GM08714 (cell line): ENCODE measurements around the gene SLX4IP.

Experiments used
- H3K4me3 ChIP-seq: fragments of 200-500 bp; sonication (Bioruptor generic); 2 replicates; pipeline ENCODE4 v1.5.1; 2014; ENCODE audit warnings: mild to moderate bottlenecking, low read length, inconsistent platforms
- ZNF274 ChIP-seq: IDR thresholded peaks from 2 replicates; pipeline ENCODE4 v1.6.1; 2012; ENCODE audit warnings: mild to moderate bottlenecking, low read depth, low read length

Gene SLX4IP

DNA sequence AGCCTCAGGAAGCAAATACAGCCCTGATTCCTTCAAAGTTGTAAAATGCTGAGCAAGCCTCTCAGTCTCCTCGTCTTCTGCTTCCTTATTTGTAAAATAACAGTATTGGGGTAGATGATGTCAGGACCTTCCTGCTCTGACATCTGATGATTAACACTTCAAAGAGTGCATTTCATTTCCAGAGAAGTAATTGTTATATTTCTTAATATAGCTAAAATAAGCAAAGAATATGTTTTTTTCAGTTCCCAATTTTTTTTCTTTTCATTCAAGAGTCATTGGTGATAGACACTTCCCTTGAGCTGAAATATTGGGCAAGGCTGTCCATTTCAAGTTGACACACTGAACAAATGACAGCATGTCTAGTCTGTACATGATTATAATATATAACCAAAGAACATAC lies 53.4 kb downstream of the SLX4IP start:
- no peak overlapping the region for H3K4me3 ChIP-seq
- no peak for TF ChIP-seq ZNF274

DNA sequence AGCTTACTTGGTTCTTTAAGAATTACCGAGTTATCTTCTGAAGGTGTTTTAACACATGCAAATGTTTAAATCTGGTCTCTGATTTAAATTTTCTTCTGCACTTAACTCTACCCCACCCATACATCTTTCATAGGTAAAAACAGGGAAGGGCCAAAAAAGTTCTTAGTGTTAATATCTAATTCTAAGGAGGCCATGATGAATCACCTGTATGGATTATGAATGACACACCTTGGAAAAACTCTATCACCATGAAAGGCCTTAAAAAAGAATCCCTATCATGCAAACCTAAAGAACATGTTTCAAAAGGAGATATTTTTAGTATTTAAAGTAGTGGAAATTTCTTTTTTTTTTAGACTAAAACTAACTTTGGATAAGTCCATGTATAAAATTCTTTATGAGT lies 54.7 kb downstream of the SLX4IP start:
- no peak for TF ChIP-seq ZNF274
- H3K4me3 ChIP-seq, result no peak overlapping the region

DNA sequence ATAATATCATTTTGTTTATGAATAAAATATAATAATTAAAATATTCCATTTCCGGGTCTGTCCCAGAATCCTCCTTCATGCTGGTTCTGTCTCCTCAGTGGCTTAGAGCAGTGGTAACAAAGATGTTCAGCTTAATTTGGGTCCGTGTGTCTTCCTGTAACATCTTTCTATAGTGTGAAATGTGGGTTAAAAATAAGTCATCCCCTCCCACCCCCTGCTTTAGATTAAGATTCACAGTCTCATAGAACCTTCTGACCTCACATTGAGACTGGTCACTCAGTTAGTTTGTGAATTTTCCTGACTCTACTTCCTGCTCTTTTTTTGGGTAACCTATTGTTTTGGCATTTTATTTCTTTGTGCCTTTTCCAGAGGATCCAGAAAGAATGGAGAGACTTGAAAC lies 55.2 kb downstream of the SLX4IP start:
- no peak overlapping the region for H3K4me3 ChIP-seq
- no peak for TF ChIP-seq ZNF274

DNA sequence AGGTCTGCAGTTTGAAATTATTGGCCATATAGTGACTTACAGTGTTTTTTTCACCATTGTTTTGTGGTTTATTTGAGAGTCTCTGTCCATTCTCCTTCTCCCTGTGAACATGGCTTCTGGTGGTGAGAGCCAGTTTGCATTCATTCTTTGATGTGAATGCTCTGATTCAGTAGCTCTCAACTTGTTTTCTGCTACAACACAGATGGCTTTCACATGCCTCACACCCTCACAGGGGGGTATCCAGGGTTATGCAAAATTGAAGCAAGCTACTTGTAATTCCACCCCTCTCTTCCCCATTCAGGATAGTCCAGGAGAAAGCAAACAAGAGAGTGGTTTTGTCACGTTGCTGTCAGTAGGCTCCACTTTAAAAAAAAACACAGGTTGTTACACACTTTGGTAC lies 55.6 kb downstream of the SLX4IP start:
- H3K4me3 ChIP-seq, result no peak overlapping the region
- TF ChIP-seq ZNF274, result no peak

DNA sequence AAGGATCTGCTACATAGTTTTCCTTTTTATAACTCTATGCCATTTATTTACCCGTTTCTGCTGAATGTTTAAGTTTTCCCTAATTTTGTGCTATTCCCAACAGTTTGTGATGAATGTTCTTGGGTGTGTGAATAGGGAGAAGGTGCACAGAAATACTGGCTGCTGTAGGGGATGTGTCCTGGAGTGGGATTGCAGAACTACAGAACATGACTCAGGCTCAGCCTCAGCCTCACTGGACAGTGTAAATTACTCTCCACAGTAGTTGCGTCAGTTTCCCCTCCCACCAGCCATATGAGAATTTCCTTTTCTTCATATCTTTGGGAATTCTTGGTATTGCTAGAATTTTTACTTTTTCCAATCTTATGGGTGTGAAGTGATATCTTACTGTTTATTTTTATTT lies 57.0 kb downstream of the SLX4IP start:
- H3K4me3 ChIP-seq, result no peak overlapping the region
- no peak for TF ChIP-seq ZNF274

DNA sequence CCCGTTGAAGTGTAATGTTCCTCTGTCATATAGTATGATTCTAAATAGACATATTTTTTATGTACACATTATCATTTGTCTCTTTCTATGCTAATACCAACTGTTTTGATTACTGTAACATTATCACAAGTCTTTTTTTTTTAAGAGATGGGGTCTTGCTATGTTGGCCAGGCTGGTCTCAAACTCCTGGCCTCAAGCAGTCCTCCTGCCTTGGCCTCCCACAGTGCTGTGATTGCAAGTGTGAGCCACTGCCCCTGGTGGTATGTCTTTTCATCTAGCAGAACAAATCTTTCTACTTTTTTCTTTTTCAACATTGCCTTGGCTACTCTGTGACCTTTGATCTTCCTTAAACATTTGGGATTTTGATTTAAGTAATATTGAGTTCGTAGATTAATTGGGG lies 57.7 kb downstream of the SLX4IP start:
- no peak overlapping the region for H3K4me3 ChIP-seq
- no peak for TF ChIP-seq ZNF274

DNA sequence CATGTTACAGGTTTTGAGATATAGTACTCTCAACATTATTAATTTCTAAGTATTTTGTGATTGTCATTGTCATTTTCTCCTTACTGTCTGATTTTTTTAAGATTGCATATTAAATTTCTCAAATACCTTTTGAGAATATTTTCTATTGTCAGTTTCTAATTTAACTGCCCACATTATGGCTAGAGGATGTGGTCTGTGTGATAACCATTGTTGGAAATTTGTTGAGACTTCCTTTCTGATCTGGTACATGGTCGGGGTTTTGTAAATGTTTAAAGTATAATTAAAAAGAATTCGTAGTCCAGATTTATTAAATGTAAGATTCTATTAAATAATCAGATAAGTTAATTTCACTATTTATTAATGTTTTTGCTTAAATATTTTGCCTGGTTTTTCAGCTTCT lies 60.1 kb downstream of the SLX4IP start:
- no peak for TF ChIP-seq ZNF274
- no peak overlapping the region for H3K4me3 ChIP-seq

DNA sequence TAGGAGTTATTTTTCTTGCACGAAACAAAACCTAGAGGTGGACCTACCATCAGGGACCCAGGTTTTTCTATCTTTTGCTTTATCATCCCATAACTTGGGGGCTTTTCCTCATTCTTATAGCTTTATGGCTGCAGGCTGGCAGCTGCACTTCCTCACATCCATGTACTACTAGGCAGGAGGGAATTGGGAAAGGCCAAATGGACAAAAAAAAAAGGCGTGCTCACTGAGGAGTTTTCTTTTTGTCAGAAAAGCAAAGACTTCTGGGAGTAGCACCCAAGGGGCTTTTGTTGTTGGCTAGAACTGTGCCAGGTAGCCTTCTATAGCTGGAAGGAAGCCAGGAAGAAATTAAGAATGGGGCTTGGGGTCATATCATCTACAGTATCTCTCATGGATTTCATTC lies 61.4 kb downstream of the SLX4IP start:
- TF ChIP-seq ZNF274, result no peak
- H3K4me3 ChIP-seq, result no peak overlapping the region

DNA sequence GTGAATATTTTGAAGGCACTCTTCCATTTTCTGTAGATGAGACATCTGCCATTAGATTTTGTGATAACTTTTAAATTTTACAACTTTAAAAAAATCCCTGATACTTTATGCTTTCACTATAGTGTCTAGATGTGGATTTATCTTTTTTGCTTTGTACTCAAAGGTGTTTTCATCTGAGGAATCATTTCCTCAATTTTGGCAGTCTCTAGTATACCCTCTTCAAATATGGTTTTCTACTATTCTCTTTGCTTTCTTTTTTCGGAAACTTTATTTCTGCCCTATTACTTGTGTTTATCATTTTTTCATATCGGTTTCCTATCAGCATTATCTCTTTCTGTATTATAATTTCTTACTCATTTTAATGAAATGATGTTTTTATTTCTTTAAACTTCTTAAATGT lies 62.2 kb downstream of the SLX4IP start:
- TF ChIP-seq ZNF274, result no peak
- H3K4me3 ChIP-seq, result no peak overlapping the region

DNA sequence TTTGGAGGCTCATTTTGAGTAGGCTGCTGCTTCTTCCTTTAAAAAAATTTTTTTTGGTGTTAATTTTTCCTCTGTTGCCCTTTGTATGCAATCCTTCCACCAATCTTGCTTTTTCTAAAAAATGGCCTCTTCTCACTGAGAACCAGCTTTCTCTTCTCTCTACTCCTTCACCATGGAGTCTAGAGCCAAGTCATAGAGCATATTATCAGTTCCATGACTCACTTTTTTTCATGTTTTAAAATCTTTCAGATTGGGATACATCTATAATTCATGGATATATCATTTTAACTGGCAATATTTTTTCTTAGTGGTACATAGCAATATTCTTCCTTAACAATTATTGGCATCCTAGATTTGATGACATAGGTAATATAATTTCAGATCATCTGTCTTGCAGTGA lies 62.7 kb downstream of the SLX4IP start:
- no peak overlapping the region for H3K4me3 ChIP-seq
- no peak for TF ChIP-seq ZNF274

DNA sequence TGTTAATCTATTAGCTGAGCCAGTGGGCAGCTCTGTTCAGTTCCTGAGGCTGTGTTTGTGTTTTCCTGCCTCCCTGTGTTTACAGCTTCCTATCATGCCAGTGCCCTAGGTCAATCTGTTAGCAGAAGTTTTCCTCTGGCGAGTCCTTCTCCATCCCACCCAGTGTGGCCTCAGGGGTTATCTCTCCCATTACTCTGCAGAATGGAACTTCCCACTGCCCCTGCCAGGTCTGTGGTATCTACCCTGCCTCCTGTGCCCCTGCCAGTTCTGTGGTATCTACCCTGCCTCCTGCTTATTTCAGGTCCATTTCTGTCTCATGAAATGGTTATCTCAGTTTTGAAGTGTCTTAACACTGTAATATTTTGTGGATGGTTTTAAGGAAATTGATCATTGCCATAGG lies 63.1 kb downstream of the SLX4IP start:
- H3K4me3 ChIP-seq, result no peak overlapping the region
- TF ChIP-seq ZNF274, result no peak

DNA sequence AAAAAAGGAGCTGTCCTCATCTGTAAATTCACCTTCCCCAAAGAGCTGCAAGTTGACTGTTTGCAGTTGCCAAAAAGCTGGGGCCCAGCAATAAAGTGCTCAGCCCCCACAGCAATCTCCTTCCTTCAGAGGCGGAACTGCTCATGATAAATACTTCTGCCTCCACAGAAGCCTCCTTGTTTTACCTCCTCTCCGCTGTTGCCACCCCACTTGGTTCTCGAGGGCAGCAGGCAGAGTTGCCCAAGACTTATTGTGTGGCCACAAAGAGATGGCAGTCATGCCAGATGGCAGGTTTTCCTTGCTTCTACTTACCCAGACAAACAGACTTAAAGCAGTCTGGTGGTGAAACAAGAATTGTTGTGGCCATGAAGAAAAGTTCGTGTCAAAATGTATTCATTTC lies 66.3 kb downstream of the SLX4IP start:
- peak overlapping the region; percentile 68; the same call in 1 of the 2 replicates for H3K4me3 ChIP-seq

DNA sequence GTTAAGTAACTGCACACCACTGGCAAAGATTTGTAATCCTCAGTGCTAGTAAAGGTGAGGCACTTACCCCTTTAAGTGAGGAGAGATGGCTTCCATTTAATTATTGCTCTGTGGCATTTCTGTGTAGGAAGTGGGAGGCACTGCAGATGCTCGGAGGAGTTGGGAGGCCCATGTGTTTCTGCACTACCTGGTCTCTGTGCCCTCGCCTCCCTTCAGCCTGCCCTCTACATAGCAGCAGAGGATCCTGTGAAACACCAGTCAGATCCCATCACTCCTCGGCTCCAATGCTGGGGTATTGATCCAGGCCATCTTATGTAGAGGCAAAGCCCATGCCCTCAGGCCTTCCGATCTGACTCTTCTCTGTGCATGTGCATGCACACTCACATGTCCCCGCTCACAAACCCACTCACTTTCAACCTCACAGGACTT lies 67.0 kb downstream of the SLX4IP start:
- no peak for TF ChIP-seq ZNF274

More for the DNA sequence above, 66.3 kb downstream of the SLX4IP start:
- TF ChIP-seq ZNF274, result no peak

DNA sequence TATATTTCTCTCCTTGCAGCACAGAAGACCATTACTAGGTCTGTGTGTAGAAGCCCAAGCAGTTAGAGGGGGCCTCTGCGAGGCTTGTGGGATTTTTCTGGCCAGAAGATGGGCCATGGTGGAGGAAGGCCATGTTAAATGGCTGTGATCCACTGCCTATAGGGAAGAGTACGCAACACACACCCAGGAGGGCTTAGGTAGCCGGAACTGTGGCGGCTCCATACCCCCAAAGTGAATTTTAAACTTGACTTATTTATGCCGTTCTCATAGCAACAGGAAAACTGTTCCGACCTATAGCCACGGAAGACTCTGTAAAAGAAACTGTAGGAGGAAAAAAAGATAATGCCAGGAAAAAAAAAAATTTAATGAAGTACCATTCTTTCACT lies 69.5 kb downstream of the SLX4IP start:
- no peak for TF ChIP-seq ZNF274

More for the DNA sequence above, 67.0 kb downstream of the SLX4IP start:
- H3K4me3 ChIP-seq, result peak overlapping the region; percentile 68; the same call in 1 of the 2 replicates

DNA sequence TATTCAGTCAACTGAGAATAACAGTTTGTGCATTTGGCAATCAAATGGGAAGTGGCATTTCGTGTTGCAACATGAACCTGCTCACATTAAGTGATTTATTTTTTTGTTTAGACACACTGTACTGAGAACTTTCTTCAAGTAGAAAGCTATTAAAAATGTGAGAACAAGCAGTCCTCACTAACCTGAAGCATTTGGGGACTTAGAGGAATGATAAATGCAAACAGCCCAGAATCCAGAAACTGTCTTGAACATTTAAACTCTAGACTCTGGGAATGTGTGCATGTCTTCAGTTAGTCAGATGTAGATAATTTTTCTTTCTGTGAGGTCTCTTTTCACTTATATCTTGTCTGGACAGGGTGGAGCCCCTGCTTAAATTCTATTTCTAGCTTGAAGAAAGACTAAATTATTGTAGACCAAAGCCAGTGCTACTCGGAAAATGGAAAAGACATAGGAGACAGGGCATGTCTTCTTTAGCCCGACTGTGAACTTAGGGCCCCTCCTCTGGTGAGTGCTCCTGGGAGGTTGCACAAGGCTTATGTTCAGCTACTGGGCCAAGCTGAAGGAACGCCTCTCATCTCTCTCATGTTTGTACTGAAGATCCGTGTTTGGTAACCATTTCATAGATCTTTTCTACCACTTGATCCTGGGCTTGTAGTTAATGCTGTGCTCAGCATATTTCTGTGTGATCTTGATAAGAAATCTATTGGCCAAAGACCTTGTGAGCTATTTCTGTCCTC lies 70.1 kb downstream of the SLX4IP start:
- TF ChIP-seq ZNF274, result no peak

More for the DNA sequence above, 69.5 kb downstream of the SLX4IP start:
- H3K4me3 ChIP-seq, result no peak overlapping the region

DNA sequence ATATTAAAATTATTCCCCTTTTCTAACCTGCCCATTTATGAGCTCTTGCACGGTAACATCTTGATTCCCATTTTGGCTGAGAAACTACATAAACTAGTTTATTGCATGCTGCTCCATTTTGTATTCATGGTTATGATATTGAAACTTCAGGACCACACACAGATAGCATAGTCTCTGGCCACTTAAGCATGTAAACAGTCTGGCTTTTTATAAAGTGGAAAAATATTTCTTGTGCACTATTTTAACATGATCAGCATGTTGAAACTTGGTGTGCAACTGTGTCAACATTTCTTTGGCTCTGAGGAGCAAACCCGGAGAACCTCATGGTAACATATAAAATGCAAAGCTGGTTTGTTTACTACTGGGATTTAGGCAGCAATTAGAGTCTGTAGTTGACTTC lies 70.7 kb downstream of the SLX4IP start:
- no peak for TF ChIP-seq ZNF274

More for the DNA sequence above, 70.1 kb downstream of the SLX4IP start:
- H3K4me3 ChIP-seq, result no peak overlapping the region

More for the DNA sequence above, 70.7 kb downstream of the SLX4IP start:
- no peak overlapping the region for H3K4me3 ChIP-seq
